ENCODE data around the gene SLC26A9.
A peak's percentile ranks its signal among the peaks of the same experiment; 100 is the strongest.

SLC26A9 gene

GRCh38 chr1:205943245-205943644 is at the start of gene SLC26A9:
TSS of gene SLC26A9 (minus strand) at chr1:205943456. CDS start at chr1:205935820, 7,636 bp downstream.
- DNase-seq = no peak

- no peak for DNase-seq
Observed at GRCh38 chr1:205992218-205992882, 49.1 kb upstream of the SLC26A9 start.

GRCh38 chr1:205991237-205991636 is 48.0 kb upstream of the SLC26A9 start:
- no peak for DNase-seq

GRCh38 chr1:205990226-205990625 is 47.0 kb upstream of the SLC26A9 start:
- DNase-seq = no peak

GRCh38 chr1:205989786-205990185 is 46.5 kb upstream of the SLC26A9 start:
- no peak for DNase-seq

- DNase-seq = no peak
Observed at GRCh38 chr1:205988585-205988995, 45.3 kb upstream of the SLC26A9 start.

- no peak for DNase-seq
Observed at GRCh38 chr1:205986861-205987260, 43.6 kb upstream of the SLC26A9 start.

GRCh38 chr1:205986292-205986691 is 43.0 kb upstream of the SLC26A9 start:
- DNase-seq = no peak

- no peak for DNase-seq
Observed at GRCh38 chr1:205985330-205986005, 42.2 kb upstream of the SLC26A9 start.

GRCh38 chr1:205983925-205984725 is 40.9 kb upstream of the SLC26A9 start:
- DNase-seq = peak; percentile 9

GRCh38 chr1:205981257-205981656 is 38.0 kb upstream of the SLC26A9 start:
- DNase-seq = no peak

GRCh38 chr1:205980237-205980870 is 37.1 kb upstream of the SLC26A9 start:
- no peak for DNase-seq

- DNase-seq = no peak
Observed at GRCh38 chr1:205979301-205979700, 36.0 kb upstream of the SLC26A9 start.

GRCh38 chr1:205978676-205979075 is 35.4 kb upstream of the SLC26A9 start:
- DNase-seq = no peak

GRCh38 chr1:205977402-205978014 is 34.3 kb upstream of the SLC26A9 start:
- DNase-seq = peak; percentile 75

- DNase-seq = no peak
Observed at GRCh38 chr1:205976708-205977401, 33.6 kb upstream of the SLC26A9 start.

- DNase-seq = no peak
Observed at GRCh38 chr1:205976036-205976435, 32.8 kb upstream of the SLC26A9 start.

- DNase-seq = no peak
Observed at GRCh38 chr1:205975387-205975998, 32.2 kb upstream of the SLC26A9 start.

- DNase-seq = no peak
Observed at GRCh38 chr1:205974712-205975111, 31.5 kb upstream of the SLC26A9 start.

- DNase-seq = no peak
Observed at GRCh38 chr1:205973377-205974232, 30.3 kb upstream of the SLC26A9 start.

Data from COR-L47 (cell line).